ENCODE results near the gene KCNF1.
A peak's percentile ranks its signal among the peaks of the same experiment; 100 is the strongest.

The KCNF1 gene

GRCh38 chr2:10911291-10912075, at the start of gene KCNF1:
KCNF1 (plus strand) TSS chr2:10911934; CDS start chr2:10912427, 493 bp downstream.
- DNase-seq, result peak; percentile 37

DNA sequence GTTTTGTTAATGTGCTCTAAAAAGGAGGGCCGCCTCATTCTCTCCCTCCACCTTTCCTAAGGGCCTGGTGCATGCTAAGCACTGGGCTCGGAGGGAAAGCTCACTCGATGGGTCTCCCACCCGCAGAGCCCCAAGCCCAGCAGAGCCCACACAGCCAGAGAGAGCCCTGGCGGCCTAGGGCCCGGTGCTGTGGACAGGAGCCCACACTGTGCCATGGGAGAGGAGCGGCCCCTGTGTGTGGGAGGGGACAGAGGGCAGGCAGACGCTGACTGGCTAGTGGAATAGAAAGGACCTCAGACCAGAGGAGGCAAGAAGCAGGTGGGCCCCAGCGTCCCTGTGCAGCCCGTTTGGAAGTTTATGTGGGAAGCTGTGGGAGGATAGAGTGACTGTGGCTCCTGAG, 49.4 kb upstream of the KCNF1 start:
- DNase-seq, result no peak

DNA sequence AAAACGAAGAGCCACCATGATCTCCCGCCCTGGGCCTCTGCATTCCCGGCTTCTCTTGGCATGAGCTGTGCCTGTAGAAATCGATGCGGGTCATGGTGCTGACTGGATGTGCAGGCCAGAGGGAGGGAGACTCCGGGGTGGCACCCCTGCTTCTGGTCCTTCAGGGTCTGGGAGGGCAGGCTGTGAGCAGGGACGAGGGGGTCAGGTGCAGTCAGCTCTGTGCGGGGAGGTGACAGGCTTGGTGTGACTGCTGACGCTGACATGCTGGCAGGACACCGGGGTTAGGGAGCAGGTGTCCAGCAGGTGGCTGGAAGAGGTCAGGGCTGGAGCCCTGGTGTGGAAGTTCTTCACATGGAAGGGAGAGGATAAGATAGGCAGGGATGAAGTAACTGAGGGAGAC, 48.7 kb upstream of the KCNF1 start:
- no peak for DNase-seq

GRCh38 chr2:10863837-10864236, 47.9 kb upstream of the KCNF1 start:
- no peak for DNase-seq

GRCh38 chr2:10864251-10864650, 47.5 kb upstream of the KCNF1 start:
- no peak for DNase-seq

- no peak for DNase-seq
Observed at GRCh38 chr2:10864861-10865636, 46.7 kb upstream of the KCNF1 start.

DNA sequence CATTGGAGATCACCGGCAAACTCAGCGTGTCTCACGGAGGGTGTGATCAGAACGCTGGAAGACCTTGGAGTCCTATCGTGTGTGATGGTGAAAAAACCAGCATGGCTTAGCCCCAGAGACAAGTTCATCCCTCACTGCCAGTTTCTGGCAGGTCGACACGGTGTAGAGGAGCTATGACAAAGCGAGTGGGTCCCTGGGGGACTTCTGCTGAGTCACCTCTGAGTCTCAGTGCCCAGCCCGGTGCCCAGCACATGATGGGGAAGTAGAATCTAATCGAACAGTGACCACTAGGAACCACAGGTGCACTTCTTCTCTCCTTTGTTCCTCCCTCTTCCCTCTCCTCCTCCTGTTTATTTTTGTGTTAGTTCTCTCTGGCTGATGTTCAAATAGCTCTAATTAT, 45.9 kb upstream of the KCNF1 start:
- DNase-seq, result no peak

DNA sequence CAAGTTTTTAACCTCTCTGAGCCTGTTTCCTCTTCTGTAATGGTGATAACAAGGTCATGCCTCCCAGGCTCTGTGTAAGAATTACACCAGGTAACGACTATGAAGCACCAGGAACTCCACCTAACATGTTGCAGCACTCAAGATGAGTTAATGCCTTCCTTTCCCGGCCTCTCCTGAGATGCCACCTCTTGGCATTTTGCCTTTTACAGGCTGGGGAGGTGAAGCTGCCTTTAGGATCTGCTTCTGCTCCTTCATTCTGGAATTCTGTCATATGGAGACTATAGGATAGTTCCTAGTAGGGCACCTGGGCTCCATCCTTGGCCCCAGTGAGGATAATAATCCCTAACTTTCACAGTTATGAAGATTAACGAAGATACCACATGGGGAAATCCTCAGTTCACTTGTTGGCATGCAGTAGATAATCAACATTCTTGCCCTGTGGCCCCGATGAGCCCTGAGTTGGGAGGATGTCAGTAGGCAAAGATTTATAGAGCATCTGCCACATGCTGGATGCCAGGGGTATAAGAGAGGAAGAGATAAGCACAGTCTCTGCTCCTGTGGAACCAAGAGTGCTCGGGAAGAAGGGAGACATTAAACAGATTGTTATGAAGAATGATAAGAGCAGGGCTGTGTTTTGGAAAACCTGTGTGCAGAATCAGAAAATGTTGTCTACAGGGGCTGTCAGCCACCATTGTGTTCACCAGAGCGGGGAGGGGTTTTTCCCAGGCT, 43.9 kb upstream of the KCNF1 start:
- DNase-seq, result no peak

GRCh38 chr2:10868465-10869314, 43.0 kb upstream of the KCNF1 start:
- no peak for DNase-seq

- DNase-seq, result no peak
Observed at GRCh38 chr2:10871978-10872377, 39.8 kb upstream of the KCNF1 start.

GRCh38 chr2:10873171-10873570, 38.6 kb upstream of the KCNF1 start:
- DNase-seq, result no peak

DNA sequence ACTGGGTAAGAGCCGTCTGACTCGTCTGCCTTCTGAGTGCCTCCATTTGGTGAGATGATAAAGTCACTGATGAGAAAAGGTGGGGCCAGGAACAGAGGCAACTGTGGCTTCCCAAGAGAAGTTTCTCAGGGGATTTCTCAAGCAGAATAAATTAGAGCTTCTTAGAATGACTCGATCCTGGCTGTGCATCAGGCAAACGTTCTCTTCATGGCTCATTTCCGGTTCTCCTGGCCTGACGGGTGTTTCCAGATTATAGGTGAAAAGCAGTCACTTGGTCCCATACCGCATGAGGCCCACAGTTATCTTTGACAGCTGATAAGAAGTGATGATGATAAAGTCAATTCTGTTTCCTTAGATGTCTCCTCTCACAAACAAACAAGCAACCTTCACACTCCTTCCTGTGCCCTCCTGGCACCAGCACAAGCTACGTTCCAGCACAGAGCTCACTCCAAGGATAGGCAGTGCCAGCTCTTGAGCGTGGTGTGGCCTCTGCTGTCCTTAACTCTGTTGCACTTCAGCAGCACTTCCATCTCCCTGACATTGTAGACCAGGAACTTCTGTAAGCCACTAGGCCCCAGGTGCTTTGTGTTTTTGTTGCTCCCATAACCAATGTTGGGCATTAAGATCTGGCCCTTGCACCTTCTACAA, 37.8 kb upstream of the KCNF1 start:
- no peak for DNase-seq

GRCh38 chr2:10875126-10875525, 36.6 kb upstream of the KCNF1 start:
- DNase-seq, result no peak

DNA sequence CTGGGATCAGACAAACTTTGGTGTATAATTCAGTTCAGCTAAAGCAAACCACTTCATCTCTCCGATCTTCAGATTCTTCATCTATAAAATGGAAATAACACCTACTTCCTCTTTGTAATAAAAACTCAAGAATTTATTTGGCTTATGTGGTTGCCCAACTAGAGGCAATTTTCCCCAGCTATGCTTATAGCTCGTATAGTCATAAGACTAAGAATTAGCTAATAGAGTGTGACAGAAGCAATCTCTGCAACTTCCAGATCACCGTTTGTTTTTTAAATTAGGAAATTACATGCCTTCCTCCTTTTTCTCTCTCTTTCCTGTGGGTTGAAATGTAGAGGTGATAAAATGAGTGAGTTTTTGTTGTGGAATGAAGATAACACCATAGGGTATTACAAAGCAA, 35.3 kb upstream of the KCNF1 start:
- DNase-seq, result no peak

GRCh38 chr2:10876963-10877362, 34.8 kb upstream of the KCNF1 start:
- no peak for DNase-seq

DNA sequence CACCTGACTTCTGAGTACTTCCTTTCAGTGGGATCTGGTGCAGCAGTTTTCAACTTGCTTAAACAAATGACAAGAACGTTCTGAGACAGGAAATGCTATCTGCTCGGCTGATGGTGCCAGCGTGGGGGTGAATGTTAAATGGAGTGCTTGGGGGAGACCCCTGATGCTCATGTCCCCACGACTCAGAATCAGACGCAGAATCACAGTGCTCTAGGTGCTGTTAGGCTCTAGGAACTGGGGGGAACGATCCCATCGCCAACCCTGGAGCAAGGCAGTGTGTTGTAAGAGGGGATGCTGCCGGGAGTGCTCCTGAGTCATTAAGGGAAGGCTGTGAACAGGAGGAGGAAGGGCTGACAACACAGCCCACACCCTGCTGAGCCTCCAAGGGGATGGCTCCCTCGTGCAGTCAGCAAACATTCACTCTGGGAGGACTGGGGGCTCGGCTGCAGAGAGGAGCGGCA, 34.1 kb upstream of the KCNF1 start:
- DNase-seq, result no peak

DNA sequence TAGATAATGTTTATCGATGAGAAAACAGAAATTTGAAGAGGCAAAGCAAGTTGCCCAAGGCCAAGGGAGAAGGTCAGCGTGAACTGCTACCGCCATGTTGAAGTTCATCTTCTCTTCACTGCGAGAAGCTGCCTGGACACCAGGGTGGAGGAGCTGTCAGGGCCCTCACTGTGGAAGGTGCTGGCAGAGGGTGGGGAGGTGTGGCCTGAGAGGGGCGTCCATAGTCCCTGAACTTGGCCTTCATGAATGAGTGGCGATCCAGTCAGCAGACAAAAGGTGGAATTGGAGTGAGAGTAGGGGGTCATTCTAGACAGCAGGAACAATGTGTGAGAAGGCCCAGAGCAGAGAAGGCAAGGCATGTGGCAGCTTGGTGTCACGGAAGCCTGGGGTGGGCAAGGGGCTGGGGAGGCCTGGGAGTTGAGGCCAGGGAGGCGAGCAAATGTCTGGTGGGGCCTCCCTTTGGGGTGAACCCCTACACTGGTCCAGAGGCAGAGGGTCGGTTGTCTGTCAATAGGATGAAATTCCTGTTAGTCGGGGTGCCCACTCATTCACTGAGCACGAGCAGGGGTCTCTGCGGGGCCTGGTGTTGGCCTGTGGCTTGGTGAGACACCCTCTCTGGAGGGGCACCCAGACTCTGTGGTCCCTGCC, 33.3 kb upstream of the KCNF1 start:
- DNase-seq, result no peak

DNA sequence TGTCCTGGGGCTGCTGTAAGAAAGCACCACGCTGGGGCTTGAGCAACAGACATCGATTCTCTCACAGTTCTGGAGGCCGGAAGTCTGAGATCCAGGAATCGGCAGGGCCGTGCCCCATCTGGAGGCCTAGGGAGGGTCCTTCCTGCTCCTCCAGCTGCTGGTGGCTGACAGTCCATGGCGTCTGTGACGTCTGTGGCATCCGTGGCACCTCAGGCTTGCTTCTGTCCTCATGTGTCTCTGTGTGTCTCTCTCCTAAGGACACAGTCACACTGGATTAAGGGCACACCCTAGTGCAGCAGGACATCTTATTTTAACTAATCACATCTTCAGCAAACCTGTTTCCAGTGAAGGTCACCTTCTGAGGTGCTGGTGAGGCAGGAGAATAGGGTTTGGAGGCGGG, 32.6 kb upstream of the KCNF1 start:
- DNase-seq, result no peak

DNA sequence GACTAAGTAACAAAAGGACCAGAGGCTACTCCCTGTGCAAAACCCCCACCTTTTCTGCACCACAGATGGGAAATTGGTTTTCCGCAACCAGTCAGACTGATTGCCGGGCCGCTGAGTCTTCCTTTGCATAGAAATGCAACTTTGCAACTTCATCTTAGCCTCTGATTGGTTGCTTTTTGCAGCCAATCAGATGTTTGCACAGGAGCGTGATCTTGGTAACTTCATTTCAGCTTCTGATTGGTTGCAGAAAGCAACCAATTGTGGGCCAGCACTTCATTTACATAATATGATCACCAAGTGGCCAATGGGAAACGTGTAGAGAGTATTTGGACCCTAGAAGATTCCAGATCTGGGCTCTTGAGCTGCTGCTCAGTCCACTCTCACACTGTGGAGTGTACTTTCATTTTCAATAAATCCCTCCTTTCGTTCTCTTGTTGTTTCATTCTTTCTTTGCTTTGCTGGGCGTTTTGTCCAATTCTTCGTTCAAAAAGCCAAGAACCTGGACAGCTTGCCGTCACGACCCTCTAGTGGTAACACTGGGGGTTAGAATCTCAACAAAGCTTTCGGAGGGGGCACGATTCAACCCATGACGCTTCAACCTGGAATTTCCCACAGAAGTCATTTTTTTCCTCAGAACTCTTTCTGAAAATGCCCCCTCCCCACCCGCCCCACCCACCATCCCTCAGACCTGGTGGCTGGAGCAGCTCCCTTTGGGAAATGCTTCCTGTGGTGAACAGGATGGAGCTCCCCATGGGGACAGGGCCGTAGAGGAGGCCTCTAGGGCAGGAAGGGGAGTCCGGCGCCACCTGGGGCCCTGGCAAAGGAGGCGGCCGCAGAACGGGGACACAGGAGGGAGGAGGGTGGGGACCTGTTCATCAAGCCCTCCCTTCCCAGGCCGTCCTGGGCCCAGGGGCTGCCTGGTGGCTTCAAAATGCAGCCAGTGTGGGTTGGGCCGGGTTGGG, 31.8 kb upstream of the KCNF1 start:
- no peak for DNase-seq

DNA sequence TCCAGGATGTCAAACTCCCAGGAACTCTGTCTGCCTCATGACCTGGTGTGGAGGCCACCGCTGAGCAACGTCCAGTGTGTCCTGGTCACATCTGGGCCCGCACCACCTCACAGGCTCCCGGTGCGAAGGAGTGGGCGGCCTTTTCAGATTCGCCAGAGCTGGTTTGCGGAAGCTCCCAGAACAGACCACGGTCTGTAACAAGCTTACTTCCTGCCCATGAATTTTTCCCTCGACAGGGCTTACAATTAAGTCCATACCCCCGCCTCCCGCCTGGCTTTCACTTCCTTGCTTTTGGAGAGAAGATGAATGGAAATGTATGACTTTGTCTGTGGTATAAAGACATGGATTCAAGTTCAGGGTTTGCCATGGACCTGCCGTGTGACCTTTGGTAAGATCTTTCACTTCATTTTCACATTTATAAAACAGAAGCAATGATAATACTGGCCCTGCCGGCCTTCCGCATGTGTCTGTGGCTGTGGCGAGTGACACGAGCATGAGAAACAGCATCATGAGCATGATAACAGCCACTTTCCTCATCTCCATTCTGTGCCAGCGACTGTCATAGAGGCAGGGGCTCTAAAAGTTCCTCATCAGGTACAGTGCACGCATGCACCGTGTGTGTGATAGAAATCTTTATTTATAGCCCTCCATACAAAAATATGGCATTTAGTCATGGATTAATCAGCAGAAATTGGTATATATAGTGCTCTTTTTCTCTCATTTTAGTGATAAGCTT, 31.0 kb upstream of the KCNF1 start:
- no peak for DNase-seq

Data from NCI-H1436 (cell line).